ENCODE data around the gene CCNY. TPM values are rescaled to one million over a fixed set of nuclear protein-coding genes. Genes with fewer than 3 reads are reported as not detected.

CCNY gene
- total and polyA plus RNA-seq, 2 of the 13 experiments (the other 11 are each of a cell fraction or from before 2014, with no cell fraction given) = 48.2 to 54.7 TPM

- TF ChIP-seq ZNF782 (CRISPR knock-in tag; IDR thresholded peaks at IDR 0.05; ENCODE audit: borderline replicate concordance) = no peak
- TF ChIP-seq ZFYVE20 (CRISPR knock-in tag; IDR thresholded peaks at IDR 0.05; ENCODE audit: borderline replicate concordance, low read depth) = no peak
- TF ChIP-seq CENPBD1 (CRISPR knock-in tag; IDR thresholded peaks at IDR 0.05; ENCODE audit: borderline replicate concordance, low read depth) = no peak
- TF ChIP-seq HOXA9 (CRISPR knock-in tag; IDR thresholded peaks at IDR 0.05; ENCODE audit: borderline replicate concordance) = no peak
- no peak for TF ChIP-seq ZNF280B (CRISPR knock-in tag; IDR thresholded peaks at IDR 0.05; ENCODE audit: borderline replicate concordance)
- TF ChIP-seq MEF2D (CRISPR knock-in tag; IDR thresholded peaks at IDR 0.05) = 0 out of 2 replicates have a peak, but pooled peaks have one; percentile 28
- TF ChIP-seq ZNF761 (CRISPR knock-in tag; conservative IDR thresholded peaks at IDR 0.05) = no peak
- no peak for TF ChIP-seq ZHX2 (IDR thresholded peaks at IDR 0.05; ENCODE audit: low read depth)
- no peak for TF ChIP-seq ZHX2 (CRISPR knock-in tag; IDR thresholded peaks at IDR 0.05; ENCODE audit: borderline replicate concordance)
- no peak for TF ChIP-seq HES4 (CRISPR knock-in tag; IDR thresholded peaks at IDR 0.05; ENCODE audit: borderline replicate concordance)
- TF ChIP-seq MYC (CRISPR knock-in tag; IDR thresholded peaks at IDR 0.05; ENCODE audit: borderline replicate concordance) = peak; percentile 33; the same call in 1 of the 2 replicates
- TF ChIP-seq ZNF451 (CRISPR knock-in tag; IDR thresholded peaks at IDR 0.05) = no peak
- no peak for TF ChIP-seq FUBP1 (CRISPR knock-in tag; IDR thresholded peaks at IDR 0.05; ENCODE audit: borderline replicate concordance)
- TF ChIP-seq KAT7 (CRISPR knock-in tag; IDR thresholded peaks at IDR 0.05; ENCODE audit: borderline replicate concordance) = no peak
- no peak for TF ChIP-seq SMAD3 (CRISPR knock-in tag; IDR thresholded peaks at IDR 0.05)
- TF ChIP-seq ZNF557 (CRISPR knock-in tag; IDR thresholded peaks at IDR 0.05) = no peak
- no peak for TF ChIP-seq ZSCAN21 (CRISPR knock-in tag; IDR thresholded peaks at IDR 0.05; ENCODE audit: borderline replicate concordance)
- no peak for TF ChIP-seq ZFP36L1 (CRISPR knock-in tag; IDR thresholded peaks at IDR 0.05)
- TF ChIP-seq JUNB (CRISPR knock-in tag; IDR thresholded peaks at IDR 0.05; ENCODE audit: borderline replicate concordance) = no peak
- no peak for TF ChIP-seq ZNF446 (CRISPR knock-in tag; IDR thresholded peaks at IDR 0.05)
These were observed 73.5 kb downstream of the CCNY start (continued) for GRCh38 chr10:35409808-35410207.

All from HepG2 (cell line).